Inferior parietal cortex (tissue), 1 donor: Measurements from ENCODE around the gene MPZL3.
A peak's percentile ranks its signal among the peaks of the same experiment; 100 is the strongest.
"Not testable (repeated sequence)": the region's sequence is repeated elsewhere in the genome, so short reads cannot be mapped to it uniquely, and the experiment has no call there.

ENCODE experiments used
- DNase-seq: peaks from one replicate; pipeline ENCODE4 v3.0.0-alpha.2; 2016; ENCODE audit errors: extremely low spot score

The MPZL3 gene

DNA sequence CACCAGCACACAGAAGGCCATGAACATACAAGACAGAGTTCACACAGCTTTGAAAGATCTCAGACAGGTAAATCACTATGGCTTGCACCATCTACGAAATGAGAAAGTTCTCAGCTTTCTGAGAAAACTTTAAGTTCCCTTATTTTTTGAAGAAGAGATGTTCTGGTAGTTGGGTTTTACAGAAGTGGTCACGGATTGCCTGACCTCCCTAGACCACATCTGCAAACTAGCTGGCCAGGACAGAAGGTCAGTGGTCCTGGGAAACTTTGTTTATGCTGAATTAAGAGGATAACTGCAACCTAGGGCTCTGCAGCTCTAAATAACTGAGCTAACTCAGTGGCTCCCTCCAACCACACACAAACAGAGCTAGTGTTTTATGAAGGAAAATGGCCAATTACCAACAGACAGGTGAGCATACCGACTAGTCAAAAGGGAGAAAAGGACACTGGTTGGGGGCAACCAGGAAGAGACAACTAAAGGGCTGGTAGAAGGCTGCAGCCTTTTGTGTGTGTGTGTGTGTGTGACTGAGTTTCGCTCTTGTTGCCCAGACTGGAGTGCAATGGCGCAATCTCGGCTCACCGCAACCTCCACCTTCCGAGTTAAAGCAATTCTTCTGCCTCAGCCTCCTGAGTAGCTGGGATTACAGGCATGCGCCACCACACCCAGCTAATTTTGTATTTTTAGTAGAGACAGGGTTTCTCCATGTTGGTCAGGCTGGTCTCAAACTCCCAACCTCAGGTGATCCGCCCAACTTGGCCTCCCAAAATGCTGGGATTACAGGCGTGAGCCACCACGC lies 67.2 kb downstream of the MPZL3 start:
- no peak for DNase-seq

DNA sequence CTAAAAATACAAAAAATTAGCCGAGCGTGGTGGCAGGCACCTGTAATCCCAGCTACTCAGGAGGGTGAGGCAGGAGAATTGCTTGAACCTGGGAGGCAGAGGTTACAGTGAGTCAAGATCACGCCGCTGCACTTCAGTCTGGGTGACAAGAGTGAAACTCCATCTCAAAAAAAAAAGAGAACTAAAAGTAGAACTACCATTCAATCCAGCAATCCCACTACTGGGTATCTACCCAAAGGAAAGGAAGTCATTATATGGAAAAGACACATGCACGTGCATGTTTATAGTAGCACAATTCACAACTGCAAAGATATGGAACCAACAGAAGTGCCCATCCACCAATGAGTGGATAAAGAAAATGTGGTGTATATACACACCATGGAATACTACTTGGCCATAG lies 68.5 kb downstream of the MPZL3 start:
- not testable (repeated sequence) for DNase-seq

DNA sequence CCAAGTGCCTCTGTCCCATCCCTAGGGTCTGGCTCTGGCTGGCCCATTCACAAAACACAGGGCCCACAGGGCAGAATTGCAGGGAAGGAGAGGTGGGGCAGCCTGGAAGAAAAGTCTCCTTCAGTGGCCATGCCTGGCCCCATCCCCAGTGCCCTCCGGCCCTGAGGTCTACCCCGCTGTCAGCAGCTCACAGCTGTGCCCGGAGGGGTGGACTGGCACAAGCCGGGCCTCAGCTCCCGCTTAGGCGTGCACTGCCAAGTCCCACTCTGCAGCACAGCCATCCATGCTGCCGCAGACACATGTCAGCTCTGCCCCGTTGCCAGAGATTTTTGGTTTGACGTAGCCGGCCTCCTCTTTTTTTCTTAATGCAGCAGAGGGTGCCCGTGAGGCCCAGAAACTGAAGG lies 71.9 kb downstream of the MPZL3 start:
- DNase-seq: peak; percentile 91

DNA sequence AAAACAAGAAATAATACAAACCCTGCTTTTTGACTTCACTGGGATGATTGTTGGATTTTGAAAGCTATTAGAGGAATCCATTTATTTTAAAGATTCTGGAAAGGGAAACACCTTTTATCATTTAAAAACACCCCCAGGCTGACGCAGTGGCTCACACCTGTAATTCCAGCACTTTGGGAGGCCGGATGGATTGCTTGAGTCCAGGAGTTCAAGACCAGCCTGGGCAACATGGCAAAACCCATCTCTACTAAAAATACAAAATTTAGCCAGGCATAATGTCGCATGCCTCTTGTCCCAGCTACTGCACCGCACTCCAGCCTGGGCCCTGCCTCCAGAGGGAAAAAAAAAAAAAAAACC lies 75.4 kb downstream of the MPZL3 start:
- no peak for DNase-seq
